ENCODE data around the gene C1QTNF4. TPM values are rescaled to one million over a fixed set of nuclear protein-coding genes. Genes with fewer than 3 reads are reported as not detected.

The C1QTNF4 gene
- total and polyA plus RNA-seq, 10 of the 15 experiments (the other 5 are each of a cell fraction or from before 2014, with no cell fraction given) = 0.06 TPM; not detected in 9

DNA sequence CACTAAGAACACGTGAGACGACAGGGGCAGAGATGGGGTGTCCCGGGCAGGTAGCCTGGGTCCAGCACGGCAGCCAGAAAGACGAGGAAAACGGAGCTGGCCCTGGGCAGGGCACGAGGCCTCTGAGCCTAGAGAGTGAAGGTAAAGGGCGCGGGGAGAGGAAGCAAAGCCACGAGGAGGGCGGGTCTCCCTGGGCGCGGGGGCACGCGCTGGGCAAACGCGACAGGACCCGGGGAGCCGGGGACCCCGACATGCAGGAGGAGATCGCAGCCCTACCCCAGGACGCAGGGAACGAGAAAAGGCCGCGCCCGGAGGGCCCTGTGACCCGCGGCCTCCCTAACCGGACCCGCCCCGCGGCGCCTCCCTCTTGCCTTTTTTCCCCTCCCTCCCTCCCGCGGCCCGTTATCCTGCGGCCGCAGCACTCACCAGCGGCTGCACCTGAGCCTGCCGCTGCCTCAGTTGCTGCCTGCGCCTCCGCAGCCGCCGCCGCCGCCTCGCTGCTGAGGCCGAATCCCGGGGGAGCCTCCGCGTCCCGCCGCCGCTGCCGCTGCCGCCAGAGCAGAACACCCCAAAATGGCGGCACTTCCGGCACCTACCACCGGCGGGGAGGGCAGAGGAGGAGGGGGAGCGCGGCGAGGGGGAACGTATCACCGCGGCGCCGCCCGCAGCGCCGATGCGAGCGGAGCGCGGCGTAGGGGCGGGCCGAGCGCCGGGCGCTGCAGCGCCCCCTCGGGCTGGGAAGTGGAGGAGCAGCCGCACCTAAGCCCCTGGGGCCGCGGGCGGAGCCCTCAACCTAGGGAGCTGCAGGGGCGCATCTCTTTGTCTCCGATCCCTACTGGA is 41.4 kb downstream of the C1QTNF4 start, which contains the start of gene CELF1 (continued):
- TF ChIP-seq TCF12 (IDR thresholded peaks at IDR 0.05; ENCODE audit: low read depth, low read length) = 0 out of 2 replicates have a peak, but pooled peaks have one; percentile 35
- TF ChIP-seq ZNF24 (IDR thresholded peaks at IDR 0.05) = peak; percentile 57; the same call in 1 of the 2 replicates
- peak; percentile 78; the same call in 1 of the 2 replicates for TF ChIP-seq ELK1 (IDR thresholded peaks at IDR 0.05; ENCODE audit: low read depth, low read length)
- peak; percentile 47 for TF ChIP-seq CREM (IDR thresholded peaks at IDR 0.05; ENCODE audit: low read depth)
- TF ChIP-seq KLF5 (IDR thresholded peaks at IDR 0.05; ENCODE audit: partially characterized antibody) = no peak
- TF ChIP-seq SMC3 (IDR thresholded peaks at IDR 0.05; ENCODE audit: borderline replicate concordance, low read length) = peak; percentile 32; the same call in 1 of the 2 replicates
- TF ChIP-seq ATF2 (IDR thresholded peaks at IDR 0.05; ENCODE audit: low read length) = no peak
- no peak for TF ChIP-seq STAT1 (conservative IDR thresholded peaks at IDR 0.05)
- TF ChIP-seq CBX3 (IDR thresholded peaks at IDR 0.05; ENCODE audit: borderline replicate concordance, low read depth) = no peak
